Esophagus muscularis mucosa (tissue), 4 donors: ENCODE results near the gene MAGEB2.

Experiments
- CTCF ChIP-seq, 3 experiments: fragments of 200-600 bp in 2 of 3; fragments of 450-650 bp in 1 of 3; sonication (generic) in 2 of 3; IDR thresholded peaks; one replicate each; pipeline ENCODE4 v1.5.1; 2017 to 2019; ENCODE audit warnings: antibody characterized with exemption in 3 of 3, mild to moderate bottlenecking in 2 of 3, moderate library complexity in 1 of 3
- EP300 ChIP-seq: sonication (generic); formaldehyde crosslinking; IDR thresholded peaks from one replicate; pipeline ENCODE4 v1.6.1; 2017; ENCODE audit warnings: antibody characterized with exemption
- POLR2A ChIP-seq: fragments of 450-650 bp; IDR thresholded peaks from one replicate; pipeline ENCODE4 v1.6.1; 2017; ENCODE audit warnings: antibody characterized with exemption, moderate library complexity, mild to moderate bottlenecking, low read depth
- POLR2AphosphoS5 ChIP-seq, 2 donors: sonication (generic); formaldehyde crosslinking; IDR thresholded peaks; one replicate each; pipeline ENCODE4 v1.6.1; 2017; ENCODE audit warnings: antibody characterized with exemption in 2 of 2

DNA sequence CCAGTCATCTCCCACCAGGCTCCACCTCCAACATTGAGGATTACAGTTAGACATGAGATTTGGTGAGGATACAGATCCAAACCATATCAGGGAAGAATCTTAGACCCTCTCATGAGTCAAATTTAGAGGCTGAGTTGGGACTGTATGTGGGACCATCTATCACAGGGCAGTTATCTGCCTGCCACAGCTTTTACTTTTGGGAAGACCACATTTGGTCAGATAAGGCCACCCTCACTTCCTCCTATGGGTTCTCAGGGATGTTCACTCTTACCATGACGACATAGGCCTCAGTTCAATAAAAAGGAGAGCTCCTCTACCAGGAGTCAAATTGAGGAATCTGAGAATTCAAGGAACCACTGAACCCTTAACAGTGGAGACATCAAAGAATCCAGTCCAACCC is 2.1 kb downstream of the MAGEB2 start:
- TF ChIP-seq CTCF (IDR thresholded peaks at IDR 0.05) = no peak
- TF ChIP-seq POLR2AphosphoS5 (IDR thresholded peaks at IDR 0.05) = no peak
- TF ChIP-seq POLR2A = no peak
- TF ChIP-seq EP300 = no peak
